MM.1S (cell line): ENCODE measurements around the gene CCR6.

Source experiments
- DNase-seq: peaks from one replicate; pipeline ENCODE4 v3.0.0-alpha.2; 2015
- H2AFZ ChIP-seq: fragments of 300-600 bp; sonication (generic); 2 replicates; pipeline ENCODE4 v1.6.0; 2016; ENCODE audit warnings: antibody characterized with exemption, low read length
- H3F3A ChIP-seq: fragments of 300-600 bp; sonication (generic); 2 replicates; pipeline ENCODE4 v1.6.1; 2016; ENCODE audit warnings: mild to moderate bottlenecking, antibody characterized with exemption, low read length, moderate library complexity, mixed read lengths; ENCODE audit not compliant: insufficient read depth
- H3K27ac ChIP-seq: fragments of 300-600 bp; sonication (generic); 2 replicates; pipeline ENCODE4 v1.5.1; 2016; ENCODE audit warnings: mild to moderate bottlenecking, low read length
- H3K27me3 ChIP-seq: fragments of 300-600 bp; sonication (generic); replicated peaks from 2 replicates; pipeline ENCODE4 v1.6.0; 2016; ENCODE audit warnings: low read length; ENCODE audit not compliant: insufficient read depth
- H3K36me3 ChIP-seq: fragments of 300-600 bp; sonication (generic); replicated peaks from 2 replicates; pipeline ENCODE4 v1.6.1; 2016; ENCODE audit warnings: mild to moderate bottlenecking, low read length, mixed read lengths; ENCODE audit not compliant: insufficient read depth
- H3K4me1 ChIP-seq: fragments of 300-600 bp; sonication (generic); 2 replicates; pipeline ENCODE4 v1.6.1; 2016; ENCODE audit warnings: low read length, mixed read lengths
- H3K4me2 ChIP-seq: fragments of 300-600 bp; sonication (generic); 2 replicates; pipeline ENCODE4 v1.6.0; 2016; ENCODE audit warnings: low read depth, low read length
- H3K4me3 ChIP-seq: fragments of 300-600 bp; sonication (generic); 2 replicates; pipeline ENCODE4 v1.5.1; 2016; ENCODE audit warnings: low read length, mixed read lengths
- H3K79me2 ChIP-seq: fragments of 300-600 bp; sonication (generic); 2 replicates; pipeline ENCODE4 v1.6.1; 2016; ENCODE audit warnings: mixed run types, low read length, mixed read lengths
- H3K9ac ChIP-seq: fragments of 300-600 bp; sonication (generic); 2 replicates; pipeline ENCODE4 v1.6.1; 2016; ENCODE audit warnings: low read length, mixed read lengths
- H3K9me2 ChIP-seq: fragments of 300-600 bp; sonication (generic); replicated peaks from 2 replicates; pipeline ENCODE4 v1.6.1; 2016; ENCODE audit warnings: mild to moderate bottlenecking, low read length, mixed read lengths; ENCODE audit not compliant: insufficient read depth
- H3K9me3 ChIP-seq: fragments of 300-600 bp; sonication (generic); replicated peaks from 2 replicates; pipeline ENCODE4 v1.6.1; 2016; ENCODE audit warnings: mild to moderate bottlenecking, low read length, mixed read lengths; ENCODE audit not compliant: insufficient read depth
- H4K20me1 ChIP-seq: fragments of 300-600 bp; sonication (generic); 2 replicates; pipeline ENCODE4 v1.6.1; 2016; ENCODE audit warnings: mild to moderate bottlenecking, low read length, moderate library complexity, mixed read lengths; ENCODE audit not compliant: insufficient read depth
- EZH2 ChIP-seq: fragments of 300-600 bp; sonication (generic); optimal IDR thresholded peaks from 2 replicates; pipeline ENCODE3; 2017; ENCODE audit warnings: low read depth, mild to moderate bottlenecking, antibody characterized with exemption, low read length, mixed read lengths
- EZH2phosphoT487 ChIP-seq: fragments of 300-600 bp; sonication (generic); IDR thresholded peaks from 2 replicates; pipeline ENCODE4 v1.6.1; 2018; ENCODE audit warnings: antibody characterized with exemption, low read length
- TF ChIP-seq, protein P1 (sequence below): fragments of 300-600 bp; sonication (generic); IDR thresholded peaks from 2 replicates; pipeline ENCODE4 v1.5.1; 2016; ENCODE audit warnings: antibody characterized with exemption, low read length, mixed read lengths

CCR6 gene

DNA sequence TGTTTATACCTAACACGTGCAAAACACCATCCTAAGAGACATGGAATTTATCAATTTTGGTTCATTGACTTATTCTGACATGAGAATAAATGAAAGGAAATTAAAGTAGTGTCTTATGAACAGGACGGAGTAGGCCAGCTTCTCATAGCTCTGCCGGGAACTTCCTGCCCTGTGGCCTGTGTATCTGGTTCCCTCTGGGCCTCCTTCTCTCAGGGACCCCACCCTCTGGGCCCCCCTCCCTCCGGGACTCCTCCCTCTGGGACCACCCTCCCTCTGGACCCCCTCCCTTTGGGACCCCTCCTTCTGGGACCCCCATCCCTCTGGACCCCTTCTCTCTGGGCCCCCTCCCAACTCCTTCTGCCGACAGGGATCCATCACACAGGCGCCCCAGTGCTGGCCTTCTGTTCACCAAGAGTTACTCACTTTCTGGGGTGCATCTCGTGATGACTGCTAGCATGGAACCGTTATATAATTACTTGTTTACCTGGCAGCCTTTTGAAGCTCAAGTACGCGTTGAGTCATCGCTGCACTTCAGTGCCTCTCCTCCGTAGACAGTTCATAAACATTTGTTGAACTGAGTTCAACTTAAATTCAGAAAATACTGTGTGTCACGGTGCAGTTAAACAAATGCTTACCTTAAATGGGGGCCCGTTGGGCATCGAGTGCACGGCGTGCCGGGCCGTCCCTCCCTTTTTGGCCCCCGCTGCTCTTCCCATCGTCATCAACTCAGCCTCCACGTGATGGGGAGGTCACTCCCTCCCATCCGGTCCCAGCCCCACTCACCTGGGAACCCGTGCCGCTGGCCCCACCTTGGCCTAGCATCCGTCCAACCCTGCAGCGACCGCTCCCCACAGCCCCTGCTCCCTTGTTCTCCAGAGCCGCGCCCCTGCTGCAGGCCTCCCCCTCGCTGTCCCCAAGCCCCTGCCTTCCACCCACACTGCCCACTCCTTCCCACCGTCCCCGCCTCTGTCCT is 8.1 kb downstream of the CCR6 start:
- no peaks in the 10 kb centered on the region for H3K9me3 ChIP-seq
- no peaks in the 10 kb centered on the region for H3K36me3 ChIP-seq
- H3K4me3 ChIP-seq: no peak overlapping the region
- no peaks in the 10 kb centered on the region for H4K20me1 ChIP-seq
- TF ChIP-seq, protein P1, sequence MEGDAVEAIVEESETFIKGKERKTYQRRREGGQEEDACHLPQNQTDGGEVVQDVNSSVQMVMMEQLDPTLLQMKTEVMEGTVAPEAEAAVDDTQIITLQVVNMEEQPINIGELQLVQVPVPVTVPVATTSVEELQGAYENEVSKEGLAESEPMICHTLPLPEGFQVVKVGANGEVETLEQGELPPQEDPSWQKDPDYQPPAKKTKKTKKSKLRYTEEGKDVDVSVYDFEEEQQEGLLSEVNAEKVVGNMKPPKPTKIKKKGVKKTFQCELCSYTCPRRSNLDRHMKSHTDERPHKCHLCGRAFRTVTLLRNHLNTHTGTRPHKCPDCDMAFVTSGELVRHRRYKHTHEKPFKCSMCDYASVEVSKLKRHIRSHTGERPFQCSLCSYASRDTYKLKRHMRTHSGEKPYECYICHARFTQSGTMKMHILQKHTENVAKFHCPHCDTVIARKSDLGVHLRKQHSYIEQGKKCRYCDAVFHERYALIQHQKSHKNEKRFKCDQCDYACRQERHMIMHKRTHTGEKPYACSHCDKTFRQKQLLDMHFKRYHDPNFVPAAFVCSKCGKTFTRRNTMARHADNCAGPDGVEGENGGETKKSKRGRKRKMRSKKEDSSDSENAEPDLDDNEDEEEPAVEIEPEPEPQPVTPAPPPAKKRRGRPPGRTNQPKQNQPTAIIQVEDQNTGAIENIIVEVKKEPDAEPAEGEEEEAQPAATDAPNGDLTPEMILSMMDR: no peak
- TF ChIP-seq EZH2 (no peak), EZH2phosphoT487 (no peak)
- no peak overlapping the region for H2AFZ ChIP-seq
- DNase-seq: no peak
- H3K27ac ChIP-seq: no peak overlapping the region
- H3K4me2 ChIP-seq: no peak overlapping the region
- no peaks in the 10 kb centered on the region for H3F3A ChIP-seq
- H3K79me2 ChIP-seq: no peaks in the 10 kb centered on the region
- H3K27me3 ChIP-seq: no peaks in the 10 kb centered on the region
- no peaks in the 10 kb centered on the region for H3K4me1 ChIP-seq
- no peaks in the 10 kb centered on the region for H3K9me2 ChIP-seq
- no peak overlapping the region for H3K9ac ChIP-seq

DNA sequence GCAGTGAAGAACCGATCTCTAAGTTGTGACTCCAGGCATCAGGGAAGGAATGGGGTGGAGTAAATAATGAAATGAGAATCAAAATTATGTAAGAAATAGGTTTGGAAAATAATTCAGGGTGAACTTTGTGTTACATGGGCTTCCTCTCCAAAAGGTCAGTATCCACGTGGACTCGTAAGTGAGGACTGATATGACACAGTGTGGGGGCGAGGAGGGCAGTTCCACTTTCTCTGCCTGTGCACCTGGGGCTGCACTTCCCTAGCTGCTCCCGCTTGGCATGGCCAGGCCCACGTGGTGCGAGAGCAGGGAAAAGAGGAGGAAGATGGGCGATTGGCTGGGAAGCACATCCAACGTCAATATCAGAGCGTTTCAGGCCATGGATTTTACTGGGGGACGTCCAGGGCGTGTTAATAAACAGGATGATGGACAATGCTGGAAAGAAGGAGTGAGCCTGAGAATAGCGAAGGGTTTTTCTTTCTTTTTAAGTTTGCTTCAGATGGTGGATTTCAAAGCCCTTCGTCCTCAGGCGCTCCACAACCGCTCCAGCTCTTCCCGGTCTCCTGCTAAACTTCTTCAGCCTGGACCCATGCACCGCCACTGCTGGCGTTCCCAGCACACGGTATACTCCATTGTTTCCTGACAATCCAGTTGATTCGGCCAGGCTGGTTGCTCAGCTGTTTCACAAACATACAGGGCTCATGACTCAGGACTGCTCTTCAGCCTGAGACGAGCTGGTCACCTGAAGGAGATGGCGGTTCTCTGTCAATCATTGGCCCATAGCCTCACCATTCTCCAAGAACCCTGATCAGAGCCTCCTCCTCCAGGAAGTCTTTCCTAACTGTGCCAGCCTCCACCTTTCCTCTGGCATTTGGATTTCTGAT is 11.8 kb downstream of the CCR6 start:
- Histone ChIP-seq H3K4me1 (no peaks in the 10 kb centered on the region), H2AFZ (no peak overlapping the region), H4K20me1 (no peaks in the 10 kb centered on the region), H3K9ac (no peak overlapping the region), H3K27ac (no peak overlapping the region), H3K9me2 (no peaks in the 10 kb centered on the region), H3K36me3 (no peaks in the 10 kb centered on the region), H3K4me2 (no peak overlapping the region), H3K9me3 (no peaks in the 10 kb centered on the region), H3K79me2 (no peaks in the 10 kb centered on the region), H3K4me3 (no peak overlapping the region), H3K27me3 (no peaks in the 10 kb centered on the region), H3F3A (no peaks in the 10 kb centered on the region)
- DNase-seq: no peak
- no peak for TF ChIP-seq EZH2phosphoT487
- TF ChIP-seq, protein P1: no peak
- no peak for TF ChIP-seq EZH2

DNA sequence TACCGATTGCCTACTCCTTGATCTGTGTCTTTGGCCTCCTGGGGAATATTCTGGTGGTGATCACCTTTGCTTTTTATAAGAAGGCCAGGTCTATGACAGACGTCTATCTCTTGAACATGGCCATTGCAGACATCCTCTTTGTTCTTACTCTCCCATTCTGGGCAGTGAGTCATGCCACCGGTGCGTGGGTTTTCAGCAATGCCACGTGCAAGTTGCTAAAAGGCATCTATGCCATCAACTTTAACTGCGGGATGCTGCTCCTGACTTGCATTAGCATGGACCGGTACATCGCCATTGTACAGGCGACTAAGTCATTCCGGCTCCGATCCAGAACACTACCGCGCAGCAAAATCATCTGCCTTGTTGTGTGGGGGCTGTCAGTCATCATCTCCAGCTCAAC is 13.5 kb downstream of the CCR6 start:
- DNase-seq: no peak
- TF ChIP-seq EZH2phosphoT487: no peak
- TF ChIP-seq, protein P1: no peak
- TF ChIP-seq EZH2: no peak
- H3K9me3 ChIP-seq: no peaks in the 10 kb centered on the region

More for the DNA sequence above, 13.5 kb downstream of the CCR6 start:
- Histone ChIP-seq H3K9ac (no peak overlapping the region), H3K9me2 (no peaks in the 10 kb centered on the region), H3K36me3 (no peaks in the 10 kb centered on the region), H2AFZ (no peak overlapping the region), H3K4me2 (no peak overlapping the region), H3F3A (no peaks in the 10 kb centered on the region), H3K79me2 (no peaks in the 10 kb centered on the region), H3K27ac (no peak overlapping the region), H3K27me3 (no peaks in the 10 kb centered on the region), H3K4me1 (no peaks in the 10 kb centered on the region), H3K4me3 (no peak overlapping the region), H4K20me1 (no peaks in the 10 kb centered on the region)
